GM23338 (cell line): Measurements from ENCODE around the gene TBC1D16. TPM values are rescaled to one million over a fixed set of nuclear protein-coding genes. Genes with fewer than 3 reads are reported as not detected.

Experiments used
- ATAC-seq: fragments of 200-7000 bp; cut with Tn5 transposase; 3 replicates; pipeline ENCODE4 v1.9.1; 2020
- DNase-seq: peaks from one replicate; pipeline ENCODE4 v3.0.0-alpha.2; 2015; ENCODE audit warnings: low spot score
- H2AFZ ChIP-seq: fragments of 200-600 bp; sonication (generic); 2 replicates; pipeline ENCODE4 v1.8.0; 2016; ENCODE audit warnings: antibody characterized with exemption, mild to moderate bottlenecking, moderate library complexity
- H3F3A ChIP-seq: fragments of 200-600 bp; sonication (generic); replicated peaks from 2 replicates; pipeline ENCODE4 v1.8.0; 2017; ENCODE audit warnings: antibody characterized with exemption, mixed run types, low read depth
- H3K27ac ChIP-seq: fragments of 200-600 bp; sonication (generic); 2 replicates; pipeline ENCODE4 v1.6.1; 2016; ENCODE audit warnings: low read depth
- H3K27me3 ChIP-seq: fragments of 200-600 bp; sonication (generic); 2 replicates; pipeline ENCODE4 v1.8.0; 2016; ENCODE audit warnings: mild to moderate bottlenecking, mixed run types, moderate library complexity; ENCODE audit not compliant: insufficient read depth
- H3K36me3 ChIP-seq: fragments of 200-600 bp; sonication (generic); 2 replicates; pipeline ENCODE4 v1.8.0; 2016; ENCODE audit warnings: mild to moderate bottlenecking; ENCODE audit not compliant: insufficient read depth
- H3K4me1 ChIP-seq: fragments of 200-600 bp; sonication (generic); 2 replicates; pipeline ENCODE4 v1.8.0; 2016; ENCODE audit warnings: mild to moderate bottlenecking, moderate library complexity; ENCODE audit not compliant: insufficient read depth
- H3K4me2 ChIP-seq: fragments of 200-600 bp; sonication (generic); 2 replicates; pipeline ENCODE4 v1.7.1; 2017; ENCODE audit warnings: mixed run types
- H3K4me3 ChIP-seq: fragments of 200-600 bp; sonication (generic); 2 replicates; pipeline ENCODE4 v1.6.1; 2016; ENCODE audit warnings: mixed run types
- H3K79me2 ChIP-seq: fragments of 200-600 bp; sonication (generic); replicated peaks from 2 replicates; pipeline ENCODE4 v1.8.0; 2017; ENCODE audit warnings: mild to moderate bottlenecking; ENCODE audit not compliant: insufficient read depth
- H3K9me2 ChIP-seq: fragments of 200-600 bp; sonication (generic); 2 replicates; pipeline ENCODE4 v1.8.0; 2017; ENCODE audit not compliant: insufficient read depth
- H4K20me1 ChIP-seq: fragments of 200-600 bp; sonication (generic); replicated peaks from 2 replicates; pipeline ENCODE4 v1.8.0; 2017; ENCODE audit warnings: mild to moderate bottlenecking; ENCODE audit not compliant: insufficient read depth
- H3K27ac Mint-ChIP-seq: 2 replicates; pipeline ENCODE4 v1.8.0; 2020; ENCODE audit warnings: inconsistent platforms, mild to moderate bottlenecking, moderate library complexity, mixed read lengths
- H3K27me3 Mint-ChIP-seq: 3 replicates; pipeline ENCODE4 v1.8.0; 2022; ENCODE audit warnings: low read depth, mild to moderate bottlenecking, moderate library complexity, mixed read lengths, inconsistent platforms; ENCODE audit not compliant: insufficient read depth, poor library complexity
- H3K36me3 Mint-ChIP-seq: 3 replicates; pipeline ENCODE4 v1.8.0; 2021; ENCODE audit warnings: low read depth, mild to moderate bottlenecking, inconsistent platforms, moderate library complexity, mixed read lengths
- H3K4me1 Mint-ChIP-seq: 3 replicates; pipeline ENCODE4 v1.8.0; 2020; ENCODE audit warnings: mild to moderate bottlenecking, inconsistent platforms, mixed read lengths
- H3K4me3 Mint-ChIP-seq: 3 replicates; pipeline ENCODE4 v1.8.0; 2021; ENCODE audit warnings: moderate library complexity, mild to moderate bottlenecking, inconsistent platforms, mixed read lengths
- H3K9me3 Mint-ChIP-seq: 3 replicates; pipeline ENCODE4 v1.8.0; 2020; ENCODE audit warnings: moderate library complexity, mild to moderate bottlenecking, inconsistent platforms, mixed read lengths
- CREB1 ChIP-seq: fragments of 250-450 bp; sonication (Bioruptor Pico); IDR thresholded peaks from 2 replicates; pipeline ENCODE4 v1.5.0; 2020; ENCODE audit warnings: low read depth, mild to moderate bottlenecking, moderate library complexity
- EZH2 ChIP-seq: fragments of 200-600 bp; sonication (generic); IDR thresholded peaks from one replicate; pipeline ENCODE4 v1.8.0; 2017; ENCODE audit warnings: antibody characterized with exemption, mild to moderate bottlenecking, low read depth; ENCODE audit not compliant: unreplicated experiment
- EZH2phosphoT487 ChIP-seq: fragments of 200-600 bp; sonication (generic); IDR thresholded peaks from one replicate; pipeline ENCODE4 v1.8.1; 2018; ENCODE audit warnings: antibody characterized with exemption; ENCODE audit not compliant: unreplicated experiment
- JUNB ChIP-seq: IDR thresholded peaks from one replicate; pipeline ENCODE4 v1.6.1; 2016; ENCODE audit warnings: antibody characterized with exemption; ENCODE audit not compliant: unreplicated experiment
- NANOG ChIP-seq: IDR thresholded peaks from 2 replicates; pipeline ENCODE4 v1.6.1; 2016; ENCODE audit warnings: antibody characterized with exemption, borderline replicate concordance
- POLR2AphosphoS5 ChIP-seq: IDR thresholded peaks from 2 replicates; pipeline ENCODE4 v1.6.1; 2016; ENCODE audit warnings: antibody characterized with exemption, low read depth
- STAT1 ChIP-seq: IDR thresholded peaks from one replicate; pipeline ENCODE4 v1.6.1; 2016; ENCODE audit warnings: antibody characterized with exemption; ENCODE audit not compliant: unreplicated experiment
- ZNF114 ChIP-seq: fragments of 250-450 bp; sonication (Bioruptor Pico); IDR thresholded peaks from 2 replicates; pipeline ENCODE4 v1.5.0; 2020; ENCODE audit warnings: mild to moderate bottlenecking, moderate library complexity
- ZNF331 ChIP-seq: fragments of 250-450 bp; sonication (Bioruptor Pico); IDR thresholded peaks from 2 replicates; pipeline ENCODE4 v1.5.0; 2020; ENCODE audit warnings: low read depth, mild to moderate bottlenecking, moderate library complexity
- polyA plus RNA-seq: library from polyadenylated mRNA; unstranded; fragments of >200 nt; fragmentation: Nextera tagmentation; extraction: Ambion mirVana; gene quantifications from 2 replicates; pipeline ENCODE4 v1.2.1, GENCODE V29; 2016
- total RNA-seq: library from RNA; depleted of rRNA; stranded (reverse); fragments of >200 nt; shearing (Covaris generic); gene quantifications from 2 replicates; pipeline ENCODE4 v1.2.3, GENCODE V29; 2014
- TF ChIP-seq, protein P1 (sequence below): IDR thresholded peaks from 2 replicates; pipeline ENCODE4 v1.6.1; 2016; ENCODE audit warnings: antibody characterized with exemption
- TF ChIP-seq, protein P2 (sequence below): IDR thresholded peaks from one replicate; pipeline ENCODE4 v1.6.1; 2018; ENCODE audit warnings: antibody characterized with exemption; ENCODE audit not compliant: unreplicated experiment
- TF ChIP-seq, protein P3 (sequence below): fragments of 250-450 bp; sonication (Bioruptor Pico); IDR thresholded peaks from 2 replicates; pipeline ENCODE4 v1.5.0; 2020; ENCODE audit warnings: mild to moderate bottlenecking, moderate library complexity
- TF ChIP-seq, protein P4 (sequence below), 2 experiments: fragments of 200-600 bp in 1 of 2; sonication (generic) in 1 of 2; conservative IDR thresholded peaks; 2 replicates each; pipeline versions ENCODE4 v1.5.1 to v1.6.1; 2016 to 2017; ENCODE audit warnings: antibody characterized with exemption in 2 of 2, low read depth in 2 of 2, mild to moderate bottlenecking in 2 of 2, moderate library complexity in 1 of 2

TBC1D16 gene
- total and polyA plus RNA-seq, 2 experiments from 2014 or later, result 16.7 to 104 TPM

DNA sequence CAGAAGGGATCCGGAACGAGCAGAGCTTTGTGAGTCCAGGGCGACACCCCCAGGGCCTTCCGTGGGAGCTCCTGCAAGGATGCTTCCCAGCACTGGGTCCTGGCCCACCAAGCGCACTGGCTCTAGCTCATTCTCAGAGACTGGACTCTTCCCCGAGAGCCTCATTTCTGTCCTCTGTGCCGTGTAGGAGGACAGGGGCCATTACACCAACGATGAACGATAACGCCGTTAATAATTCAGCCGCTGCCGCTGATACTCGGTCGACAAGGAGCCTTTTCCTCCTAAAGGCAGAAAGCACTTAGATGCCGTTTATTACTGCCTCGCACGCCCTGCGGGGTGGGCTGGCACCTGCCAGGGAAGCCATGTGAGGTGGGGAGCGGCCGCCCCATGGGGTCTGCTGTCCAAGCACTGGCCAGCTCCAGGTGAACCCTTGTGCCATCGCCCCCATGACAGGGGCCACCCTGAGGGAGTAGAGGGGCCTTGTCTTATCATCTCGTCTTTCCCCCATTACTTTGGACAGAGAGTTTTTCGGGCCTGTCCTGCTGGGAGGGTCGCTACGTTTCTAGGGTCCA is 33.5 kb downstream of the TBC1D16 start:
- Mint-ChIP-seq H3K27me3 (peaks cover 8% of the 10 kb centered on the region), H3K36me3 (peaks cover 32% of the 10 kb centered on the region), H3K4me3 (no peak overlapping the region), H3K9me3 (no peaks in the 10 kb centered on the region), H3K27ac (no peak overlapping the region), H3K4me1 (peaks cover 13% of the 10 kb centered on the region)
- peaks cover 4% of the 10 kb centered on the region; the same call in 1 of the 2 replicates for H3K36me3 ChIP-seq
- peaks cover 6% of the 10 kb centered on the region for H4K20me1 ChIP-seq
- no peak for DNase-seq
- H3K4me1 ChIP-seq, result peaks cover 10% of the 10 kb centered on the region
- no peaks in the 10 kb centered on the region for H3K9me2 ChIP-seq
- no peaks in the 10 kb centered on the region for H3F3A ChIP-seq
- no peak overlapping the region for H3K4me3 ChIP-seq
- H3K27ac ChIP-seq, result no peak overlapping the region
- H3K4me2 ChIP-seq, result no peak overlapping the region
- ATAC-seq, result no peak
- no peak for TF ChIP-seq EZH2phosphoT487
- TF ChIP-seq, protein P1, sequence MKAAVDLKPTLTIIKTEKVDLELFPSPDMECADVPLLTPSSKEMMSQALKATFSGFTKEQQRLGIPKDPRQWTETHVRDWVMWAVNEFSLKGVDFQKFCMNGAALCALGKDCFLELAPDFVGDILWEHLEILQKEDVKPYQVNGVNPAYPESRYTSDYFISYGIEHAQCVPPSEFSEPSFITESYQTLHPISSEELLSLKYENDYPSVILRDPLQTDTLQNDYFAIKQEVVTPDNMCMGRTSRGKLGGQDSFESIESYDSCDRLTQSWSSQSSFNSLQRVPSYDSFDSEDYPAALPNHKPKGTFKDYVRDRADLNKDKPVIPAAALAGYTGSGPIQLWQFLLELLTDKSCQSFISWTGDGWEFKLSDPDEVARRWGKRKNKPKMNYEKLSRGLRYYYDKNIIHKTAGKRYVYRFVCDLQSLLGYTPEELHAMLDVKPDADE, result no peak
- no peak for TF ChIP-seq EZH2
- no peak for TF ChIP-seq ZNF114
- TF ChIP-seq JUNB, result no peak
- TF ChIP-seq, protein P2, sequence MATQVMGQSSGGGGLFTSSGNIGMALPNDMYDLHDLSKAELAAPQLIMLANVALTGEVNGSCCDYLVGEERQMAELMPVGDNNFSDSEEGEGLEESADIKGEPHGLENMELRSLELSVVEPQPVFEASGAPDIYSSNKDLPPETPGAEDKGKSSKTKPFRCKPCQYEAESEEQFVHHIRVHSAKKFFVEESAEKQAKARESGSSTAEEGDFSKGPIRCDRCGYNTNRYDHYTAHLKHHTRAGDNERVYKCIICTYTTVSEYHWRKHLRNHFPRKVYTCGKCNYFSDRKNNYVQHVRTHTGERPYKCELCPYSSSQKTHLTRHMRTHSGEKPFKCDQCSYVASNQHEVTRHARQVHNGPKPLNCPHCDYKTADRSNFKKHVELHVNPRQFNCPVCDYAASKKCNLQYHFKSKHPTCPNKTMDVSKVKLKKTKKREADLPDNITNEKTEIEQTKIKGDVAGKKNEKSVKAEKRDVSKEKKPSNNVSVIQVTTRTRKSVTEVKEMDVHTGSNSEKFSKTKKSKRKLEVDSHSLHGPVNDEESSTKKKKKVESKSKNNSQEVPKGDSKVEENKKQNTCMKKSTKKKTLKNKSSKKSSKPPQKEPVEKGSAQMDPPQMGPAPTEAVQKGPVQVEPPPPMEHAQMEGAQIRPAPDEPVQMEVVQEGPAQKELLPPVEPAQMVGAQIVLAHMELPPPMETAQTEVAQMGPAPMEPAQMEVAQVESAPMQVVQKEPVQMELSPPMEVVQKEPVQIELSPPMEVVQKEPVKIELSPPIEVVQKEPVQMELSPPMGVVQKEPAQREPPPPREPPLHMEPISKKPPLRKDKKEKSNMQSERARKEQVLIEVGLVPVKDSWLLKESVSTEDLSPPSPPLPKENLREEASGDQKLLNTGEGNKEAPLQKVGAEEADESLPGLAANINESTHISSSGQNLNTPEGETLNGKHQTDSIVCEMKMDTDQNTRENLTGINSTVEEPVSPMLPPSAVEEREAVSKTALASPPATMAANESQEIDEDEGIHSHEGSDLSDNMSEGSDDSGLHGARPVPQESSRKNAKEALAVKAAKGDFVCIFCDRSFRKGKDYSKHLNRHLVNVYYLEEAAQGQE, result no peak
- TF ChIP-seq CREB1, result no peak
- no peak for TF ChIP-seq STAT1
- no peak for TF ChIP-seq POLR2AphosphoS5
- TF ChIP-seq, protein P3, sequence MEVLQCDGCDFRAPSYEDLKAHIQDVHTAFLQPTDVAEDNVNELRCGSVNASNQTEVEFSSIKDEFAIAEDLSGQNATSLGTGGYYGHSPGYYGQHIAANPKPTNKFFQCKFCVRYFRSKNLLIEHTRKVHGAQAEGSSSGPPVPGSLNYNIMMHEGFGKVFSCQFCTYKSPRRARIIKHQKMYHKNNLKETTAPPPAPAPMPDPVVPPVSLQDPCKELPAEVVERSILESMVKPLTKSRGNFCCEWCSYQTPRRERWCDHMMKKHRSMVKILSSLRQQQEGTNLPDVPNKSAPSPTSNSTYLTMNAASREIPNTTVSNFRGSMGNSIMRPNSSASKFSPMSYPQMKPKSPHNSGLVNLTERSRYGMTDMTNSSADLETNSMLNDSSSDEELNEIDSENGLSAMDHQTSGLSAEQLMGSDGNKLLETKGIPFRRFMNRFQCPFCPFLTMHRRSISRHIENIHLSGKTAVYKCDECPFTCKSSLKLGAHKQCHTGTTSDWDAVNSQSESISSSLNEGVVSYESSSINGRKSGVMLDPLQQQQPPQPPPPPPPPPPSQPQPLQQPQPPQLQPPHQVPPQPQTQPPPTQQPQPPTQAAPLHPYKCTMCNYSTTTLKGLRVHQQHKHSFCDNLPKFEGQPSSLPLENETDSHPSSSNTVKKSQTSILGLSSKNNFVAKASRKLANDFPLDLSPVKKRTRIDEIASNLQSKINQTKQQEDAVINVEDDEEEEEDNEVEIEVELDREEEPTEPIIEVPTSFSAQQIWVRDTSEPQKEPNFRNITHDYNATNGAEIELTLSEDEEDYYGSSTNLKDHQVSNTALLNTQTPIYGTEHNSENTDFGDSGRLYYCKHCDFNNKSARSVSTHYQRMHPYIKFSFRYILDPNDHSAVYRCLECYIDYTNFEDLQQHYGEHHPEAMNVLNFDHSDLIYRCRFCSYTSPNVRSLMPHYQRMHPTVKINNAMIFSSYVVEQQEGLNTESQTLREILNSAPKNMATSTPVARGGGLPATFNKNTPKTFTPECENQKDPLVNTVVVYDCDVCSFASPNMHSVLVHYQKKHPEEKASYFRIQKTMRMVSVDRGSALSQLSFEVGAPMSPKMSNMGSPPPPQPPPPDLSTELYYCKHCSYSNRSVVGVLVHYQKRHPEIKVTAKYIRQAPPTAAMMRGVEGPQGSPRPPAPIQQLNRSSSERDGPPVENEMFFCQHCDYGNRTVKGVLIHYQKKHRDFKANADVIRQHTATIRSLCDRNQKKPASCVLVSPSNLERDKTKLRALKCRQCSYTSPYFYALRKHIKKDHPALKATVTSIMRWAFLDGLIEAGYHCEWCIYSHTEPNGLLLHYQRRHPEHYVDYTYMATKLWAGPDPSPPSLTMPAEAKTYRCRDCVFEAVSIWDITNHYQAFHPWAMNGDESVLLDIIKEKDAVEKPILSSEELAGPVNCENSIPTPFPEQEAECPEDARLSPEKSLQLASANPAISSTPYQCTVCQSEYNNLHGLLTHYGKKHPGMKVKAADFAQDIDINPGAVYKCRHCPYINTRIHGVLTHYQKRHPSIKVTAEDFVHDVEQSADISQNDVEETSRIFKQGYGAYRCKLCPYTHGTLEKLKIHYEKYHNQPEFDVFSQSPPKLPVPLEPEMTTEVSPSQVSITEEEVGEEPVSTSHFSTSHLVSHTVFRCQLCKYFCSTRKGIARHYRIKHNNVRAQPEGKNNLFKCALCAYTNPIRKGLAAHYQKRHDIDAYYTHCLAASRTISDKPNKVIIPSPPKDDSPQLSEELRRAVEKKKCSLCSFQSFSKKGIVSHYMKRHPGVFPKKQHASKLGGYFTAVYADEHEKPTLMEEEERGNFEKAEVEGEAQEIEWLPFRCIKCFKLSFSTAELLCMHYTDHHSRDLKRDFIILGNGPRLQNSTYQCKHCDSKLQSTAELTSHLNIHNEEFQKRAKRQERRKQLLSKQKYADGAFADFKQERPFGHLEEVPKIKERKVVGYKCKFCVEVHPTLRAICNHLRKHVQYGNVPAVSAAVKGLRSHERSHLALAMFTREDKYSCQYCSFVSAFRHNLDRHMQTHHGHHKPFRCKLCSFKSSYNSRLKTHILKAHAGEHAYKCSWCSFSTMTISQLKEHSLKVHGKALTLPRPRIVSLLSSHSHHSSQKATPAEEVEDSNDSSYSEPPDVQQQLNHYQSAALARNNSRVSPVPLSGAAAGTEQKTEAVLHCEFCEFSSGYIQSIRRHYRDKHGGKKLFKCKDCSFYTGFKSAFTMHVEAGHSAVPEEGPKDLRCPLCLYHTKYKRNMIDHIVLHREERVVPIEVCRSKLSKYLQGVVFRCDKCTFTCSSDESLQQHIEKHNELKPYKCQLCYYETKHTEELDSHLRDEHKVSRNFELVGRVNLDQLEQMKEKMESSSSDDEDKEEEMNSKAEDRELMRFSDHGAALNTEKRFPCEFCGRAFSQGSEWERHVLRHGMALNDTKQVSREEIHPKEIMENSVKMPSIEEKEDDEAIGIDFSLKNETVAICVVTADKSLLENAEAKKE (CRISPR knock-in tag), result no peak
- TF ChIP-seq ZNF331 (CRISPR knock-in tag), result no peak
- TF ChIP-seq, protein P4, sequence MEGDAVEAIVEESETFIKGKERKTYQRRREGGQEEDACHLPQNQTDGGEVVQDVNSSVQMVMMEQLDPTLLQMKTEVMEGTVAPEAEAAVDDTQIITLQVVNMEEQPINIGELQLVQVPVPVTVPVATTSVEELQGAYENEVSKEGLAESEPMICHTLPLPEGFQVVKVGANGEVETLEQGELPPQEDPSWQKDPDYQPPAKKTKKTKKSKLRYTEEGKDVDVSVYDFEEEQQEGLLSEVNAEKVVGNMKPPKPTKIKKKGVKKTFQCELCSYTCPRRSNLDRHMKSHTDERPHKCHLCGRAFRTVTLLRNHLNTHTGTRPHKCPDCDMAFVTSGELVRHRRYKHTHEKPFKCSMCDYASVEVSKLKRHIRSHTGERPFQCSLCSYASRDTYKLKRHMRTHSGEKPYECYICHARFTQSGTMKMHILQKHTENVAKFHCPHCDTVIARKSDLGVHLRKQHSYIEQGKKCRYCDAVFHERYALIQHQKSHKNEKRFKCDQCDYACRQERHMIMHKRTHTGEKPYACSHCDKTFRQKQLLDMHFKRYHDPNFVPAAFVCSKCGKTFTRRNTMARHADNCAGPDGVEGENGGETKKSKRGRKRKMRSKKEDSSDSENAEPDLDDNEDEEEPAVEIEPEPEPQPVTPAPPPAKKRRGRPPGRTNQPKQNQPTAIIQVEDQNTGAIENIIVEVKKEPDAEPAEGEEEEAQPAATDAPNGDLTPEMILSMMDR (conservative IDR thresholded peaks at IDR 0.05; ENCODE audit: low read depth in 2 of 2), result no peak
- TF ChIP-seq NANOG, result no peak
- no peak overlapping the region for H2AFZ ChIP-seq
- H3K79me2 ChIP-seq, result peaks cover 23% of the 10 kb centered on the region
- H3K27me3 ChIP-seq, result no peaks in the 10 kb centered on the region
